HFF-Myc (cell line): Measurements from ENCODE around the gene PSMD8.
"Not testable (repeated sequence)": the region's sequence is repeated elsewhere in the genome, so short reads cannot be mapped to it uniquely, and the experiment has no call there.

Experiments used
- DNase-seq: peaks from one replicate; pipeline ENCODE4 v3.0.0-alpha.2; 2011; ENCODE audit warnings: low read depth; ENCODE audit errors: extremely low read depth
- H3K4me3 ChIP-seq: replicated peaks from 2 replicates; pipeline ENCODE4 v1.5.1; 2011; ENCODE audit warnings: low read depth, mild to moderate bottlenecking, control low read depth, low read length
- CTCF ChIP-seq: IDR thresholded peaks from 2 replicates; pipeline ENCODE4 v1.5.1; 2012; ENCODE audit warnings: mild to moderate bottlenecking, low read depth, low read length, control low read depth; ENCODE audit errors: missing control alignments

Gene PSMD8

GRCh38 chr19:38411041-38411712 lies 36.8 kb downstream of the PSMD8 start:
- DNase-seq, result no peak
- TF ChIP-seq CTCF, result no peak
- no peak overlapping the region for H3K4me3 ChIP-seq

DNA sequence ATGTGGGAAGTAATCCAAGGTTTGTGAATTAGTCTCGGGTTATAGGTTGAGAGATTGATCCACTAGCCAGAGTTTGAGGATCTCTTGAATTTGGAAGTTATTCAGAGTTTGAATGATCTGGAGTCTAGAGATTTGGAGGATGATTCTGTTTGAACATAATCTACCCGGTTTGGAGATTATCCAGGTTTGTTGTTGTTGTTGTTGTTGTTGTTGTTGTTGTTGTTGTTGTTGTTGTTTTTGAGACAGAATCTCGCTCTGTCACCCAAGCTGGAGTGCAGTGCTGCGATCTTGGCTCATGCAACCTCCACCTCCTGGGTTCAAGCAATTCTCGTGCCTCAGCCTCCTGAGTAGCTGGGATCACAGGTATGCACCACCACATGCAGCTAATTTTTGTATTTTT lies 37.5 kb downstream of the PSMD8 start:
- DNase-seq, H3K4me3 ChIP-seq: not testable (repeated sequence)

DNA sequence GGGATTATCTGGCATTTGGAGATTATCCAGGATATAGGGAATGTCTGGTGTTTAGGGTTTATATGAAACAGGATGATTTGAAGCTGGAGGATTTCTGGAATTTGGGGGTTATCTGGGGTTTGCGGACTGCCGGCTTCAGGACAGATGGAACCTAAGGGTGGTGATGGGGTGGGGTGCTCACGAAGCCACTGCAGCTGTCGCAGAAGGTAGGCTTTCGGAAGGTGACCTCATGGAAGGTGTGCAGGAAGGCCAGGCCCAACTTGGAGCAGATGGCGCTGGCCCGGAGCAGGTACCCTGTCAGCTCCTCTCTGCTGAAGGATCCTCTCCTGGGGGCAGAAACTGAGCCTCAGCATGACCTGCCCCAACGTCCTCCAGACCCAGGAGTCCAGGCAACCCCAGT lies 38.1 kb downstream of the PSMD8 start:
- no peak for TF ChIP-seq CTCF
- no peak for DNase-seq
- H3K4me3 ChIP-seq, result no peak overlapping the region

DNA sequence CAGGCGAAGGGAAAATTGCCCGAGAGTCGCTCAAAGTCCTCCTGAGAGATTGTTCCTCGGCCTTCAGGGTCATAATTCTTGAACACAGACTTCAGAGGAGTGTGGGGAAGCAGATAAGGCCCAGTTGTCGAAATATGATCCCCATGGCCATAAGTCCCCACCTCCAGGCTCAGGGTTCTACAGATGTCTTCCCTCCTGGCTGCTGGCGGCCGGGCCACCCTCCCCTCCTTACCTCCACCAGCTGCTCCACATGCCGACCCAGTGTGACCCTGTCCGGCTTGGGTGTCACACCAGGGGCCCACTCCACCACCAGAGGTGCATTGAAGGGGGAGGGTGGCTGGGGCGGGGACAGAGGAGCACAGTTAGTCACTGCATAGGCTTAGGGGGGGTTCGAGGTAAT lies 38.6 kb downstream of the PSMD8 start:
- TF ChIP-seq CTCF, result no peak
- no peak for DNase-seq
- no peak overlapping the region for H3K4me3 ChIP-seq

DNA sequence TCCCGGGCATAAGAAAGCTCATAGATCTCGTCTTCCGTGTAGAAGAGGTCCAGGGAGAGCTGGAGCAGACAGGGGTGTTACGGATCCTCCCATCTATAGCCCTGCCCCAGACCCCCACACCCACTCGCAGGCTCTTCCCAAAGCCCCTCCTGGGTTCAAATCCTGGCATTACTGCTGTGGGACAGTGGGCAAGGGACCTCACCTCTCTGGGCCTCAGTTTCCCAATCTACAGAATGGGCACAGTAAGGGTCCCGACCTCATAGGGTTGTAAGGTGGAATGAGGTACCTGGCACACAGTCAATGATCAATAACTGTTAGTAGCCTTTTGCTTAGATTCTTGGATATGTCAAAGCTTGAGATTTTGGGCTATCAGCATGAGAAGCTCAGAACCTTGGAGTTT lies 39.0 kb downstream of the PSMD8 start:
- H3K4me3 ChIP-seq, result no peak overlapping the region
- no peak for DNase-seq
- no peak for TF ChIP-seq CTCF

GRCh38 chr19:38417146-38417543 lies 42.8 kb downstream of the PSMD8 start:
- no peak for DNase-seq
- no peak overlapping the region for H3K4me3 ChIP-seq
- TF ChIP-seq CTCF, result no peak

DNA sequence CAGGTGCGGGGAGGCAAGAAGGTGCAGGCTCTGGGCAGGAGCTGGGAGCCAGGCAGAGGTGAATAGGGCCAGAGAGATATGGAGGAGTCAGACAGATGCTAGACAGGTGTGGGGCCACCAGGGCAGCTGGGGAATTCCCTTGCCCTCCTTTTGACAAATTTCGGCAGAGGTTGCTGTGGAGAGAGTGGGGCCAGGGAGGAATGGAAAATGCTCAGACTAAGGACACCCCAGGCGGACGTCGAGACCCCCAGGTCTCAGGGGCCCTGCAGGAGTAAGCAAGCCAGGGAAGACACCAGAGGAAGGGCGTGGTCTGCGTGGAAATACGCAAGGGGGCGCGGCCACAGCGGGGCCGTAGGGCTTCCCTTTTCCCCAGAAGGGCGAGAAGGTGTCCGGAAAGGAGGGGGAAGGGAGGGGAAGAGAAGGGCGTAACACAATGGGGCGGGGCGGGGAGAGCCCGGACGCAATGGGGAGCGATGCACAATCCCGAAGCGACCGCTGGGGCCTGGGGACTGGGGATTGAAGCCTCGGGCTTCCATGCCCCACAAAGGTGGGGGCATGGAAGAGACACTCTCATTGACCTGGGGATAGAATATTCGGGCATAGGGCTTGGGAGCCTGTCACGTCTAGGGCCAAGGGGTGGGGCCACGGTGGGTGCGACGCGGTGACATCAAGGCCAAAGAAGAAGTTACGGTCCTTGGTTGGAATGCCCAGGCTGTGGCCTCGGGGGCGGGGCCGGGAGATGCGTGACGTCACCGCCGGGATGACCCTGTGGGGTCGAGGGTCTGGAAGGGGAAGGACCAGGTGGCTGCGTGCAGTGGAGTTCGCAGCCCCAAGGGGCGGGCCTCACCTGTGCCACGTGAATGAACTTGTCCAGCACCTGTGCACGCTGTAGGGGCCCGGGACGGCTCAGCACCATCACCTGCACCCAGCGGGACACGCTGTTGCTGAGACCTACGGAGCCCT lies 43.5 kb downstream of the PSMD8 start:
- no peak for TF ChIP-seq CTCF
- DNase-seq, result no peak
- peak overlapping the region; percentile 4; the same call in 1 of the 2 replicates for H3K4me3 ChIP-seq
